NCI-H2196 treated with DMSO at 0.1 percent for 48 hours (cell line): ENCODE measurements around the gene MIEF2.
"Not testable (repeated sequence)": the region's sequence is repeated elsewhere in the genome, so short reads cannot be mapped to it uniquely, and the experiment has no call there.

Source experiments
- DNase-seq: peaks from one replicate; lab custom pipeline; 2025; ENCODE audit not compliant: unreplicated experiment; lab: John Stamatoyannopoulos, UW

Gene MIEF2

GRCh38 chr17:18280766-18281371, 20.4 kb downstream of the MIEF2 start:
- no peak for DNase-seq

DNA sequence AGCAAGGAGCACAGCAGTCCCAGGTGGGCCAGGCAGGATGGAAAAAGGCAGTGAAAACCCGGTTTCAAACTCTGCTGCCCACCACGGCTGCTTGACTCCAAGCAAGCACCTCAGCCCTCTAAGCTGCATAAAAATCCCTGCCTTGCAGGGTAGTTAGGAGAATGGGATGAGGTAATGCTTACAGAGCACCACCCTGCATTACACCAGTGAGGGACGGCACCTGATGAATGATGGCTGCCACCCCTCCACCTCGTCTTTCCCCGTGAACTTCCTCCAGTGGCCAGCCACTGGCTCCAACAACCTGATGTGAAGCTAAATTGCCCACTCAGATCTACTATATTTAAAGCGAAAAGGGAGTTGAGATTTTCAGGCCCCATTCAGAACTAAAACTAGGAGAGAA, 21.3 kb downstream of the MIEF2 start:
- no peak for DNase-seq

DNA sequence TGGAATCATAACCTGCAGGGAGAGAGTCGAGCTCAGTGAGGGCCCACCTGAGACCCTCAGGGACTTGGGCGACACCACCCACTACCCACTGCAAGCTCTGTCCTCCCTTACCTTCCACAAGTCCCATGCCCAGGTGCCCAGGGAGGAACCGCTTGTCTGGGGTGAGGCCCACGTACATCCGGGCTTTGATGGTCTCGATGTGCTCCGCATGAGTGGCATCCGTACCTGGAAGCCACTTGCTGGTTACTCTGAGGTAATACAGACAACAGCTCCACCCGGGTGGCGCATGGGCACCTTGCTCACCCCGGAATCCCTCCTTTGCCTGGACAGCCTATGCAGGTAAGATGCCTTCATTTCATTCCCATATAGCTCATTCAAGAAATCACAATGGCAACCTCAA, 24.8 kb downstream of the MIEF2 start:
- DNase-seq = no peak

- no peak for DNase-seq
Observed at GRCh38 chr17:18291718-18292540, 31.5 kb downstream of the MIEF2 start.

- not testable (repeated sequence) for DNase-seq
Observed at GRCh38 chr17:18298061-18298460, 37.6 kb downstream of the MIEF2 start.

DNA sequence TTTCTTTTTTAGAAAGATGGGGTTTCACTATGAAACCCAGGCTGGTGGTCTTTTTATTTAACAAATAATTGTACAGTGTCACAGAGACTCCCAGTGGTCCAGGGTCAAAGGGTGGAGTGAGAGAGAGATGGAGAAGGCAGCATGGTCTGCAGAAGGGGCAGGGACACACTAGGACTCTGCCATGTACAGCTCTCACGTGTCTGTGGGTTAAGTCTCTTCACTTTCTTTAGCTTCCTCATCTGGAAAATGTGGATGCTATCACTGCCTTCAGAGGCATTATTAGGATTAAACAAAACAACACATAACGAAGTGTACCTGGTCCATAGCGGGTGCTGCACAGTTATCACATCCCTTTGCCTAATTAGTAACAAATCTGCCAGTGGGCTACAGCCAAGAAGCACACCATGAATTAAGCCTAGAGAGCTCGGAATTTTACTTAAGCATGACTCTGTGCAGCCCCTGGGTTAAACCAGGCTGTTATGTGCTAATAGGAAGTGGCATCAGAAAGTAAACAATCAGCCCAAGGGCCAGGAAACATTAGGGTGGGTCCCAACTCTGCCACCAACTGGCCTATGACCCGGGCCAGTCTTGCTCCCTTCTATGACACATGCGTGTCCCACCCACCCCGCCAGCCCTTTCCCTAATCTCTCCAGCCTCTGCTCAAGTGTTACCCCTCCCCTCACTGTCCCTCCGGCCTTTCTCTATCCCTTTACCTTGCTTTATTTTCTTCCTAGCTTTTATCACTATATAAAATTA, 40.4 kb downstream of the MIEF2 start:
- DNase-seq = no peak

DNA sequence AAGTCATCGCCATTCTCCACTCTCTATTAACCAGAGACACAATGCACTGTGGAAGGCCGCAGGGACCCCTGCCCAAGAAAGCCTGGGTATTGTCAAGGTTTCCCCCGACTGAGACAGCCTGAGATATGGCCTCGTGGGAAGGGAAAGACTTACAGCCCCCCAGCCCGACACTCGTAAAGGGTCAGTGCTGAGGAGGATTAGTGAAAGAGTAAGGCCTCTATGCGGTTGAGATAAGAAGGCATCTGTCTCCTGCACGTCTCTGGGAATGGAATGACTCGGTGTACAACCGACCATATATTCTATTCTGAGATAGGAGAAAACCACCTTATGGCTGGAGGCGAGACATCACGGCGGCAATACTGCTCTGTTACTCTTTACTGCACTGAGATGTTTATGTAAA, 42.7 kb downstream of the MIEF2 start:
- DNase-seq = not testable (repeated sequence)

DNA sequence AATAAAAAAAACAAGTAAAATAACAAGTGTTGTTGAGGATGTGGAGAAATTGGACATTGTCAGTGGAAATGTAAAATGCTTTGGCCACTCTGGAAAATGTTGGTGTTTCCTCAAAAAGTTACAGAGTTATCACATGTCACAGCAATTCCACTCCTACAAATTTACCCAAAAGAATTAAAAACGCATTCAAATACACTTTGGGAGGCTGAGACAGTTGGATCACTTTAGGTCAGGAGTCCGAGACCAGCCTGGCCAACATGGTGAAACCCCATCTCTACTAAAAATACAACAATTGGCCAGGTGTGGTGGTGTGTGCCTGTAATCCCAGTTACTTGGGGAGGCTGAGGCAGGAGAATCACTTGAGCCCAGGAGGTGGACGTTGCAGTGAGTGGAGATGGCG, 48.7 kb downstream of the MIEF2 start:
- DNase-seq = no peak

DNA sequence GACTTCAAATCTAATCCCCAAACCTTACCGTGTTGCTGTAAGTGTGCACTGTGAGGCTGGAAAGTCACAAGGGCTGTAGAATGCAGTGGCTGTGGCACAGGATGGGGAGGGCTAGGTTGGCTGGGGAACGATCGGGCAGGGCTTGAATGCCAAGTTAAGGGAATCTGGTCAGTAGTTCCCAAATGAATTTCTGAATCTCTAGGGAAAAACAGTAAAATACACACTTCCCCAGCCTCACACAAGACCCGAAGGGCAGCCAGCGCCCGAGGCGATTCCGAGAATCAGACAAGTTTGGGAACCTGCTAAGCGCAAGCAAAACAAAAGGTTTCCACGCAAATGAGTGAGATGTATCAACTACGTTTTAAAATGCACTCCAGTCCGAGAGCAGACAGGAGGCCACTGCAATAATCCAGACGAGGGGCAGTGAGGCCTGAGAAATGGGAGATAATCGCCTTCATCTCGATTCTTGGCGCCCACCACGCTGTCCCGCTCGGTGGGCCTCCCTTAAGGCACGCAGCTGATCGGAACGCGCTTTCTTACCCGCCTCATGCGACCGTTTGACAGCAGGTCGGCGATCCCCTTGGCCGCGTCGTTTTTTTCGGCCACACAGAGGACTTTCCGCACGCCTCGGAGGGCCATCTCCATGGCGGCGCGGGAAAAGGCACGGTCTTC, 53.7 kb downstream of the MIEF2 start:
- no peak for DNase-seq

DNA sequence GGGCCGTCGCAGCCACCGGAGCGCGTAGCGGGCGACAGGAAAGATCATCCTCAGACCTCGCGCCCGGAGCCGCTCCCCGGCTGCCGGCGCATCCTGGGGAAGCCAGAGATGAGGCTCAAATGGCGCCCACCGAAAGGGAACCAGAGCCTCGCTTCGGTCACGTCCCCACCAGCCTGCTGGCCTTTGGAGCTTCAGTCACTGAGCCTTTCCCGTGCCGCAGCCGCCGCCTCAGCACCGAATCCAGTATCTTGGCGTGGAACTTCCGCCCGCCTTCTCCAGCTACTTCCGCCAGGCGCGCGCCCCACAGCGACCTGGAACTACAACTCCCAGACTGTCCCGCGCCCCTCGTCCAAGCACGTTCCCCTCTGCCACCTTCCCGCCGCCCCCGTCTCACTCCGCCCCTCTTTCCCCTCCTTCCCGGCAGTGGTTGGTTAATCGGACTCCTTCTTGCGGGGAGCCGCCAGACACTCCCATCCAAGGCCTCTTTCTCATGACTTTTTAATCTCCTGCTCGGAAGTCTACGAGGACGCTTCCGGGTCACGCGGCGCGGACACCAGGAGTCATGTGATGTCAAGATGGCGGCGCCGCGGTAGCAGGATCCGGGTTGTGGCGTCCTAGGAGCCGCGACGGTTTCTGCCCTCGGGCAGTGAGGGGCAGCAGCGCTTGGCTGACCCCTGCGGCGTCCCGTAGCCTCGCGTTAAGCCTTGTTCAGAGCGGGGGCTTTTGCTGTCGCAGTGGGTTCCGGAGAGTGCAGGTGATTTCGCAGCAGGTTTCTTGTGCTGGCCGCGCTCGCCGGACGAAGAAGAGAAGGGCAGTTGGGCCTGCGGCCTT, 54.5 kb downstream of the MIEF2 start, which contains the start of the genes SMCR8 and TOP3A:
Gene SMCR8 (plus strand): TSS at position 563 of the 831 bp plus-strand sequence. CDS start 497 bp downstream, outside the sequence.
Gene TOP3A (minus strand): TSS at position 264 of the 831 bp plus-strand sequence. CDS start 216 bp downstream, at position 48.
- peak; percentile 80 for DNase-seq

GRCh38 chr17:18315562-18315922, 55.1 kb downstream of the MIEF2 start:
- DNase-seq = no peak

- DNase-seq = no peak
Observed at GRCh38 chr17:18315961-18316360, 55.5 kb downstream of the MIEF2 start.
